ENCODE data around the gene KIRREL3. TPM values are rescaled to one million over a fixed set of nuclear protein-coding genes. Genes with fewer than 3 reads are reported as not detected.

KIRREL3 gene
- total RNA-seq, 1 donor from 2014 or later: 0.82 TPM

DNA sequence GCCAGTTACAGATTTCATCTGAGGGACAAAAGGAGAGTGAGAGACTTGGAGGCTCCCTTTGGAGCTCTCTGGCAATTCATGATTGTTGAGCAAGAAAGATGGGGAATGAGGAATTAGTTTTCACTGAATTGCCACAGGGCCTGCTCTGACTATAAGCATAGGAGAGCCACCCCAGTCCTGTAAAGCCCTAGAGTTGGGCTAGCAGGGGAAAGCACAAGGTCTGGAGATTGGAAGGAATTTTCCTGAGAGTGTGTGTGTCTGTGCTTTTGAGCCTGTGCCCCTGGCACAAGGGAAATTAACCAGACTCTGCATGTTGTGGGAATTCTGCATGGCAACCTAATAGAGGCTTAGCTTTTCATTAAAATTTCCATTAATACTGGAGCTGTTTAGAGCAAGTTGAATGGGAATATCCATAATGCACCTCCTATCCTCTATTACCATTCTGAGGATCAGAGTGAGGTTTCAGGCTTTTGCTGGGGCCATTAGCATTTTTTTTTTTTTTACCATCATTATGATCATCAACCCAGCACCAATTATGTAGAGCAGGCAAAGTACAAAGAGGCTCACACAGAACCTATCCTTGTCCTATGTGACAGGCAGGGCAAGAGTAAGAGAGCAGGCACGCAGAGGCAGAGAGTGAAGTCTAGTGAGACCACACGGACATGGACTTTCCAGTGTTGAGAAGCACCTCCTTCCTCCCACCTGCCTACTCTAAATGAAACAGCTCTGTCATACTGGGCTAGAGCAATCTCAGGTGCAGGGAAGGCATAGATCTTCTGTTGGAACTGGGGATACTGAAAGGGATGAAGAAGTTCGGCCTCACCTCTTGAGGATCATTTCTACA lies 336.6 kb downstream of the KIRREL3 start:
- H3K27ac Mint-ChIP-seq (ENCODE audit: unreplicated experiment): no peak overlapping the region
- H3K27me3 Mint-ChIP-seq (ENCODE audit: low read depth): no peaks in the 10 kb centered on the region
- no peaks in the 10 kb centered on the region for H3K36me3 Mint-ChIP-seq (ENCODE audit: low read depth)
- no peak overlapping the region for H3K4me3 Mint-ChIP-seq
- DNase-seq (ENCODE audit: low read depth, low spot score): no peak
- no peaks in the 10 kb centered on the region for H3K9me3 Mint-ChIP-seq
- peaks cover 30% of the 10 kb centered on the region for H3K4me1 Mint-ChIP-seq
- TF ChIP-seq, protein P1, sequence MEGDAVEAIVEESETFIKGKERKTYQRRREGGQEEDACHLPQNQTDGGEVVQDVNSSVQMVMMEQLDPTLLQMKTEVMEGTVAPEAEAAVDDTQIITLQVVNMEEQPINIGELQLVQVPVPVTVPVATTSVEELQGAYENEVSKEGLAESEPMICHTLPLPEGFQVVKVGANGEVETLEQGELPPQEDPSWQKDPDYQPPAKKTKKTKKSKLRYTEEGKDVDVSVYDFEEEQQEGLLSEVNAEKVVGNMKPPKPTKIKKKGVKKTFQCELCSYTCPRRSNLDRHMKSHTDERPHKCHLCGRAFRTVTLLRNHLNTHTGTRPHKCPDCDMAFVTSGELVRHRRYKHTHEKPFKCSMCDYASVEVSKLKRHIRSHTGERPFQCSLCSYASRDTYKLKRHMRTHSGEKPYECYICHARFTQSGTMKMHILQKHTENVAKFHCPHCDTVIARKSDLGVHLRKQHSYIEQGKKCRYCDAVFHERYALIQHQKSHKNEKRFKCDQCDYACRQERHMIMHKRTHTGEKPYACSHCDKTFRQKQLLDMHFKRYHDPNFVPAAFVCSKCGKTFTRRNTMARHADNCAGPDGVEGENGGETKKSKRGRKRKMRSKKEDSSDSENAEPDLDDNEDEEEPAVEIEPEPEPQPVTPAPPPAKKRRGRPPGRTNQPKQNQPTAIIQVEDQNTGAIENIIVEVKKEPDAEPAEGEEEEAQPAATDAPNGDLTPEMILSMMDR (conservative IDR thresholded peaks at IDR 0.05): no peak

DNA sequence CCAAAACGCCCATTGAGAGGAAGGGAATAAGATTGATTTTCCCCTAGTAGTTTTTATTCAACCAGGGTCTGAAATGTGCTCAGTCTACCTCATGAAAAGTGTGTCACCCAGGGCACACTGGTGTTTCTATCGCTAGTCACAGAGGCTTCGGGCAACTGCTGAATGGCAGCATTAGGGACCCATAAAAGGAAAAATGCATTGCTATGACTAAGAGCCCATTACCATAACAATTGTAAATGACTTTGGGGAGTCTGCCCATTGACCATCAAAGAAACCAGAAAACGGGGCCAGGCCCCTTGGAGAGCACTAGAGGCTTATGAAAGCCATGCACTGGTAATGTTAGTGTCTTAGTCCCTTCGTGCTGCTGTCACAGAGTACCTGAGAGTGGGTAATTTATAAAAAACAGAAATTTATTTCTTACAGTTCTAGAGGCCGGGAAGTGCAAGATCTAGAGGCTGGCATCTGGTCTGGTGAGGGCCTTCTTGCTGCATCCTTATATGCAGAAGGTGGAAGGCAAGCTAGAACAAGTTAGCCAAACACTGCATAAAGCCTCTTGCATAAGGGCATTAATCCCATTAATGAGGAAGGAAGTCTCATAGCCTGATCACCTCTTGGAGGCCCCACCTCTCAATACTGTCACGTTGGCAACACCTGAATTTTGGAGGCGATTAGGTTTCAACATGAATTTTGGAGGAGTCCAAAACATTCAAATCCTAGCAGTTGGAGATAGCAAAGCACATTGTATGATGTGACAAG lies 338.4 kb downstream of the KIRREL3 start:
- H3K27ac Mint-ChIP-seq (ENCODE audit: unreplicated experiment): no peak overlapping the region
- H3K4me3 Mint-ChIP-seq: no peak overlapping the region
- H3K9me3 Mint-ChIP-seq: no peaks in the 10 kb centered on the region
- peaks cover 21% of the 10 kb centered on the region for H3K4me1 Mint-ChIP-seq
- no peaks in the 10 kb centered on the region for H3K27me3 Mint-ChIP-seq (ENCODE audit: low read depth)
- no peaks in the 10 kb centered on the region for H3K36me3 Mint-ChIP-seq (ENCODE audit: low read depth)
- no peak for DNase-seq (ENCODE audit: low read depth, low spot score)
- TF ChIP-seq, protein P1 (conservative IDR thresholded peaks at IDR 0.05): no peak

DNA sequence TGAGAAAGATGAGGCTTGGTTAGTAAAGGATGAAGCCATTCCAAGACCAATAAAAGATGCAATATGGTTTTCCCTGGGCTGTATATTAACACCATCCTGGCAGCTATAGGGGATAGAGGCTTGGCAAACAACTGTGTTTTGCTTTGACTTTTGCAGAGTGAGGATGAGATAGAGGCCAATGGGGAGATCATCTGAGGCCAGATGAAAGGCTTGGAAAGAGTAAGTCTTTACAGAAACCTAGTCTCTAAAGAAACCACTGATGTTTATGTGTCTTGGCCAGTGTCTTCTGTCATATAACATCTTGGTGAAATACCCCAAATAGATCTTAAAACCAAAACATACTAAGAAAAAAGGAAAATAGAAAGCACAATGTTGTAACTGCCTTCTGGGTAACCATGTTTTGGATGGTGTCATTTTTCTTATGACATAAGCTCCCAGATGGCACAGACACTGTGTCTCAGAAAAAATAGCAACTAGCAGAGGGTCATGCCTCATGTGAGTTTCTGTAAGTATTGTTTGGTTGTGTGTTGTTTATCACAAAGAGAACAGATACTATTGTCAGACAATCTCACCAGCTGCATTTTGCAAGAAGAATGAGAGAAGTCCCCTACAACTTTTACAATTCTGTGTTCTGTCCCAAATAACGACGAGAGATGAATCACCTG lies 339.7 kb downstream of the KIRREL3 start:
- no peak for DNase-seq (ENCODE audit: low read depth, low spot score)
- H3K36me3 Mint-ChIP-seq (ENCODE audit: low read depth): no peaks in the 10 kb centered on the region
- peaks cover 21% of the 10 kb centered on the region for H3K4me1 Mint-ChIP-seq
- no peaks in the 10 kb centered on the region for H3K27me3 Mint-ChIP-seq (ENCODE audit: low read depth)
- TF ChIP-seq, protein P1 (conservative IDR thresholded peaks at IDR 0.05): no peak
- H3K9me3 Mint-ChIP-seq: no peaks in the 10 kb centered on the region
- H3K27ac Mint-ChIP-seq (ENCODE audit: unreplicated experiment): no peak overlapping the region
- H3K4me3 Mint-ChIP-seq: no peak overlapping the region

DNA sequence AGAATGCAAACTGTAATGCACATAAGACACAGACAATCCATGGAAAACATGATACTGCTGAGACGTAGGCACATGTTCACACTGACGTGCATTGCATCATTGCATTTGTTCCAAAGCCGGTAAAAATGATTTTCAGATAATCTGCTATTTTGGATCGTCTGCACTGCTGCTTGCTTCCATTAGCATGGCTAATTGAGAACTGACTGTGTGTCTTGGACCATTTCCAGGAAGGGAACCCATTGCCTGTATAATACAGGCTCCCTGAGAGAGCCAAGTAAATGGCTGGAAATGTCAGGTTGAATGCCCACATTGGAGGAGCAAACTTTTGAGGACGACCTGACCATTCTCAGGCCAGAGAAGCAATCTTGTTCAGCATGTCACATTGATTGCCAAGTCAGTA lies 340.2 kb downstream of the KIRREL3 start:
- Mint-ChIP-seq H3K36me3 (ENCODE audit: low read depth) (no peaks in the 10 kb centered on the region), H3K27ac (ENCODE audit: unreplicated experiment) (no peak overlapping the region), H3K4me1 (peaks cover 26% of the 10 kb centered on the region), H3K4me3 (no peak overlapping the region), H3K9me3 (no peaks in the 10 kb centered on the region), H3K27me3 (ENCODE audit: low read depth) (no peaks in the 10 kb centered on the region)
- TF ChIP-seq, protein P1 (conservative IDR thresholded peaks at IDR 0.05): no peak
- DNase-seq (ENCODE audit: low read depth, low spot score): no peak

DNA sequence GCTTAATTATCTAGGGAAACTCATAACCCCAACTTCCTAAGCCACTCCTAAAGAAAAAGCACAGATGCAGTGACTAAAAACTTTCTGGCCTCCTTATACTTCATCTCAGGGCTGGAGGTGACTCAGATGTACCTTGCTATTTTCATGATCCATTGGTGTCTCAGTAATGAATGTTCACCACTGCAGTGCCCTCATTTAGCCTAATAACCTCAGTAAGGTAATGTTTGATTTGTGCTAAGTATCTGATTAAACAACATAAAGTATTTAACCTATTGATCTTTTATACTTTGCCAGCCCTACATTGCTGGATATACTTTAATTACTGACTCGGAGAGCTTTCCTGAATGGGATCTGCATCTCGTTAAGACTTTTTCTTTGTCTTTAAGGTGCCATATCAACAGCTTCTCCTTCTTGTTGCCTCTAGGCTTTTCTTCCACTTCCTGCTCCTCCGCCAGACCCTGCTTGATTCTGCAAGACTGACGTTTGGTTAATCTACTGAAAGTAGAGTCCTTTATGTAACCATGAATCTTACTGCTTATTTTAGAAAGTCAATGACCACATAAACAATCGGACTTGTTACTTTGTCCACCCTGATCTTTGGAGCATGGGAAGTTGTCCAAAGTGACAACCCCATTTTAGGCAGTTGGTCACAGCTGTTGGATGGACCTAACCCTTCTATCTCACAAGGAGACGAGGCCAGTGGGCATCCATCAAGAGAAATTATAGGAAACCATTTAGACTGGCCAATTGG lies 342.1 kb downstream of the KIRREL3 start:
- no peaks in the 10 kb centered on the region for H3K27me3 Mint-ChIP-seq (ENCODE audit: low read depth)
- no peak overlapping the region for H3K27ac Mint-ChIP-seq (ENCODE audit: unreplicated experiment)
- TF ChIP-seq, protein P1 (conservative IDR thresholded peaks at IDR 0.05): no peak
- no peaks in the 10 kb centered on the region for H3K9me3 Mint-ChIP-seq
- peaks cover 39% of the 10 kb centered on the region for H3K4me1 Mint-ChIP-seq
- no peaks in the 10 kb centered on the region for H3K36me3 Mint-ChIP-seq (ENCODE audit: low read depth)
- DNase-seq (ENCODE audit: low read depth, low spot score): no peak
- H3K4me3 Mint-ChIP-seq: no peak overlapping the region

Measured in neural crest cell (in vitro differentiated cells).